Activated CD8-positive, alpha-beta memory T cell treated with anti-CD3 and anti-CD28 coated beads, Interleukin-2, amount 50 U/mL, for 24 hours (primary cell): ENCODE measurements around the gene METTL13.

Experiments
- DNase-seq: peaks from one replicate; pipeline ENCODE4 v3.0.0-alpha.2; 2020; ENCODE audit errors: extremely low read depth

Gene METTL13

GRCh38 chr1:171801487-171801891, 20.0 kb downstream of the METTL13 start:
- DNase-seq, result no peak

- no peak for DNase-seq
Observed at GRCh38 chr1:171802207-171802606, 20.7 kb downstream of the METTL13 start.

- no peak for DNase-seq
Observed at GRCh38 chr1:171803045-171803444, 21.6 kb downstream of the METTL13 start.

GRCh38 chr1:171803461-171804022, 22.1 kb downstream of the METTL13 start:
- DNase-seq, result no peak

GRCh38 chr1:171805395-171806115, 24.1 kb downstream of the METTL13 start:
- DNase-seq, result no peak

- no peak for DNase-seq
Observed at GRCh38 chr1:171807556-171807955, 26.1 kb downstream of the METTL13 start.

- no peak for DNase-seq
Observed at GRCh38 chr1:171809834-171810233, 28.4 kb downstream of the METTL13 start.

GRCh38 chr1:171811672-171812071, 30.2 kb downstream of the METTL13 start:
- DNase-seq, result no peak

- no peak for DNase-seq
Observed at GRCh38 chr1:171814692-171815091, 33.2 kb downstream of the METTL13 start.

- DNase-seq, result no peak
Observed at GRCh38 chr1:171816300-171816901, 34.9 kb downstream of the METTL13 start.

GRCh38 chr1:171817511-171818265, 36.2 kb downstream of the METTL13 start:
- no peak for DNase-seq

- no peak for DNase-seq
Observed at GRCh38 chr1:171819946-171820345, 38.5 kb downstream of the METTL13 start.

GRCh38 chr1:171826973-171827372, 45.5 kb downstream of the METTL13 start:
- no peak for DNase-seq

- no peak for DNase-seq
Observed at GRCh38 chr1:171828794-171829193, 47.3 kb downstream of the METTL13 start.

GRCh38 chr1:171833091-171833825, 51.8 kb downstream of the METTL13 start:
- no peak for DNase-seq

GRCh38 chr1:171834821-171835220, 53.4 kb downstream of the METTL13 start:
- DNase-seq, result no peak

GRCh38 chr1:171835891-171836290, 54.4 kb downstream of the METTL13 start:
- no peak for DNase-seq

- DNase-seq, result no peak
Observed at GRCh38 chr1:171841050-171841910, 59.8 kb downstream of the METTL13 start, which contains the start of gene DNM3. Gene DNM3 (plus strand): TSS chr1:171841498. CDS start chr1:171841657, 159 bp downstream.

- no peak for DNase-seq
Observed at GRCh38 chr1:171841931-171842761, 60.7 kb downstream of the METTL13 start.

- no peak for DNase-seq
Observed at GRCh38 chr1:171844381-171844780, 62.9 kb downstream of the METTL13 start.
